ENCODE measurements around the gene ARHGAP15.

Gene ARHGAP15

GRCh38 chr2:143491131-143491530, 361.9 kb downstream of the ARHGAP15 start:
- Histone ChIP-seq H3K4me3 (replicated peaks; ENCODE audit: insufficient read depth, low read length) (no peak overlapping the region), H3K27ac (replicated peaks) (no peak overlapping the region), H3K27me3 (ENCODE audit: insufficient read depth, poor library complexity, severe bottlenecking) (no peaks in the 10 kb centered on the region)
- no peak for DNase-seq (ENCODE audit: low read depth in 1 of 2, low spot score in 1 of 2)
- no peak for TF ChIP-seq CTCF (IDR thresholded peaks at IDR 0.05; ENCODE audit: insufficient read depth, low read length)

- H3K27me3 ChIP-seq (ENCODE audit: insufficient read depth, poor library complexity, severe bottlenecking): no peaks in the 10 kb centered on the region
- DNase-seq (ENCODE audit: low read depth in 1 of 2, low spot score in 1 of 2): no peak
- TF ChIP-seq REST (IDR thresholded peaks at IDR 0.05; ENCODE audit: insufficient replicate concordance, low read depth) (no peak), POLR2AphosphoS5 (IDR thresholded peaks at IDR 0.05; ENCODE audit: low read depth) (no peak), GABPA (IDR thresholded peaks at IDR 0.05; ENCODE audit: low read depth) (no peak), SPI1 (IDR thresholded peaks at IDR 0.05; ENCODE audit: borderline replicate concordance, low read depth) (no peak), CTCF (IDR thresholded peaks at IDR 0.05; ENCODE audit: insufficient read depth, low read length) (no peak)
- H3K27ac ChIP-seq (replicated peaks): no peak overlapping the region
- H3K4me3 ChIP-seq (replicated peaks; ENCODE audit: insufficient read depth, low read length): no peak overlapping the region
Observed at GRCh38 chr2:143493339-143493738, 364.1 kb downstream of the ARHGAP15 start.

- no peak overlapping the region for H3K27ac ChIP-seq (replicated peaks)
- H3K4me3 ChIP-seq (replicated peaks; ENCODE audit: insufficient read depth, low read length): no peak overlapping the region
- no peak for DNase-seq (ENCODE audit: low read depth in 1 of 2, low spot score in 1 of 2)
- H3K27me3 ChIP-seq (ENCODE audit: insufficient read depth, poor library complexity, severe bottlenecking): no peaks in the 10 kb centered on the region
- no peak for TF ChIP-seq REST (IDR thresholded peaks at IDR 0.05; ENCODE audit: insufficient replicate concordance, low read depth)
- TF ChIP-seq SPI1 (IDR thresholded peaks at IDR 0.05; ENCODE audit: borderline replicate concordance, low read depth): no peak
- no peak for TF ChIP-seq POLR2AphosphoS5 (IDR thresholded peaks at IDR 0.05; ENCODE audit: low read depth)
- no peak for TF ChIP-seq GABPA (IDR thresholded peaks at IDR 0.05; ENCODE audit: low read depth)
- no peak for TF ChIP-seq CTCF (IDR thresholded peaks at IDR 0.05; ENCODE audit: insufficient read depth, low read length)
Observed at GRCh38 chr2:143497726-143498125, 368.5 kb downstream of the ARHGAP15 start.

- no peaks in the 10 kb centered on the region for H3K27me3 ChIP-seq (ENCODE audit: insufficient read depth, poor library complexity, severe bottlenecking)
- no peak for TF ChIP-seq SPI1 (IDR thresholded peaks at IDR 0.05; ENCODE audit: borderline replicate concordance, low read depth)
- no peak for TF ChIP-seq GABPA (IDR thresholded peaks at IDR 0.05; ENCODE audit: low read depth)
- TF ChIP-seq POLR2AphosphoS5 (IDR thresholded peaks at IDR 0.05; ENCODE audit: low read depth): no peak
- no peak for TF ChIP-seq REST (IDR thresholded peaks at IDR 0.05; ENCODE audit: insufficient replicate concordance, low read depth)
- no peak for TF ChIP-seq CTCF (IDR thresholded peaks at IDR 0.05; ENCODE audit: insufficient read depth, low read length)
- H3K27ac ChIP-seq (replicated peaks): no peak overlapping the region
- DNase-seq (ENCODE audit: low read depth in 1 of 2, low spot score in 1 of 2): no peak
- H3K4me3 ChIP-seq (replicated peaks; ENCODE audit: insufficient read depth, low read length): no peak overlapping the region
Observed at GRCh38 chr2:143498496-143498895, 369.3 kb downstream of the ARHGAP15 start.

Measured in HL-60 (cell line).